ENCODE measurements around the gene HMG20B.

- TF ChIP-seq CTCF (conservative IDR thresholded peaks at IDR 0.05) = no peak
- no peak for TF ChIP-seq EZH2 (IDR thresholded peaks at IDR 0.05; ENCODE audit: low read depth)
Observed at GRCh38 chr19:3539756-3540118, 33.0 kb upstream of the HMG20B start.

All from PC-9 (cell line).